ENCODE measurements around the gene OGG1. TPM values are rescaled to one million over a fixed set of nuclear protein-coding genes. Genes with fewer than 3 reads are reported as not detected.

The OGG1 gene
- total and polyA plus RNA-seq, 9 of the 15 experiments (the other 6 are each of a cell fraction or from before 2014, with no cell fraction given) = 6.6 to 33.0 (median 24.4) TPM

- Histone ChIP-seq H4K20me1 (replicated peaks; ENCODE audit: control insufficient read depth, insufficient read depth, low read length) (no peaks in the 10 kb centered on the region), H3K27me3 (ENCODE audit: control insufficient read depth in 2 of 2, insufficient read depth in 2 of 2, low read length in 2 of 2) (peaks cover 29% of the 10 kb centered on the region in 2 experiments), H3K36me3 (ENCODE audit: control insufficient read depth, insufficient read depth, low read length) (no peaks in the 10 kb centered on the region), H3K9ac (ENCODE audit: insufficient read depth in 1 of 2, low read depth in 2 of 2, low read length in 2 of 2) (no peak overlapping the region), H3K79me2 (ENCODE audit: control insufficient read depth, insufficient read depth, low read length) (no peaks in the 10 kb centered on the region), H3K9me1 (ENCODE audit: control insufficient read depth, insufficient read depth, low read length) (no peaks in the 10 kb centered on the region), H3K4me2 (ENCODE audit: insufficient read depth, low read length) (no peak overlapping the region), H3K9me3 (replicated peaks; ENCODE audit: control insufficient read depth, insufficient read depth, low read depth, low read length) (no peaks in the 10 kb centered on the region), H3K4me1 (replicated peaks in 1 of 2; ENCODE audit: control insufficient read depth in 2 of 2, insufficient read depth in 2 of 2, low read length in 2 of 2) (peaks cover 5 to 10% of the 10 kb centered on the region in 2 experiments; a peak in 4 of 5 replicates), H2AFZ (ENCODE audit: low read depth, low read length) (no peak overlapping the region), H3K27ac (ENCODE audit: extremely low read depth, low read depth, low read length) (no peak overlapping the region), H3K4me3 (no peak overlapping the region)
- in situ Hi-C loops (cut with MboI) = no loop called here
- intact Hi-C loops (cut with micrococcal nuclease) = loop anchor here (5.0 to 10.0 kb wide), 7 partner anchors 75 to 362 kb away; partner anchors contain the start of genes ARPC4, CRELD1, FANCD2 and RPUSD3
- DNase-seq (ENCODE audit: extremely low read depth in 1 of 4, low spot score in 3 of 4) = no peak
- ATAC-seq = no peak
- 31% methylated on average over 5 of the region's 5 CpGs for WGBS (ENCODE audit: insufficient coverage, low coverage, missing lambda C conversion rate)
- BruUV-seq (replicated peaks) = no TSS peak
- no peak for FAIRE-seq
- CTCF ChIA-PET (ENCODE audit: low intra/inter-chr PET ratio) = interaction anchor here (1.0 to 1.1 kb wide), 2 partner anchors 563 to 605 kb away, joined by 3 to 4 read pairs; no protein-coding TSS in a partner anchor
- POLR2A ChIA-PET = interaction anchor here (1.1 kb wide), 1 partner anchor 14 kb away, joined by 3 read pairs; the partner anchor contains the start of gene BRPF1
- TF ChIP-seq TAL1 (IDR thresholded peaks at IDR 0.05) (no peak), ILK (tag; IDR thresholded peaks at IDR 0.05; ENCODE audit: borderline replicate concordance, low read depth) (no peak), DMBX1 (CRISPR knock-in tag; IDR thresholded peaks at IDR 0.05; ENCODE audit: borderline replicate concordance) (no peak), TFAP4 (CRISPR knock-in tag; IDR thresholded peaks at IDR 0.05; ENCODE audit: borderline replicate concordance) (no peak), RCOR1 (IDR thresholded peaks at IDR 0.05; ENCODE audit: borderline replicate concordance in 1 of 2, low read depth in 2 of 2, low read length in 2 of 2) (no peak), CTCFL (IDR thresholded peaks at IDR 0.05; ENCODE audit: borderline replicate concordance, insufficient read depth, low read depth, low read length, poor library complexity, severe bottlenecking) (no peak), IRF2 (CRISPR knock-in tag; IDR thresholded peaks at IDR 0.05) (no peak), RBBP5 (IDR thresholded peaks at IDR 0.05; ENCODE audit: borderline replicate concordance, insufficient read depth, low read length, poor library complexity, severe bottlenecking) (no peak), ZKSCAN1 (IDR thresholded peaks at IDR 0.05; ENCODE audit: low read depth, low read length) (no peak), MTA2 (IDR thresholded peaks at IDR 0.05; ENCODE audit: low read depth) (no peak), MLLT1 (IDR thresholded peaks at IDR 0.05) (peak in 1 of 2 experiments; percentile 54; a peak in 2 of 4 replicates), MTA1 (IDR thresholded peaks at IDR 0.05; ENCODE audit: borderline replicate concordance) (no peak), ZBTB17 (CRISPR knock-in tag; IDR thresholded peaks at IDR 0.05) (peak; percentile 67; the same call in 1 of the 2 replicates)
These were observed 32.8 kb upstream of the OGG1 start for GRCh38 chr3:9716801-9717555.
